Activated naive CD4-positive, alpha-beta T cell treated with anti-CD3 and anti-CD28 coated beads, Interleukin-2, amount 50 U/mL, for 72 hours (primary cell): ENCODE measurements around the gene SNRNP70. TPM values are rescaled to one million over a fixed set of nuclear protein-coding genes. Genes with fewer than 3 reads are reported as not detected.
"Not testable (repeated sequence)": the region's sequence is repeated elsewhere in the genome, so short reads cannot be mapped to it uniquely, and the experiment has no call there.

Experiments used
- ATAC-seq, 2 donors: fragments of 150-1000 bp; cut with Tn5 transposase; 2 replicates each; pipeline ENCODE4 v1.10.0; 2021; ENCODE audit warnings: mild to moderate bottlenecking in 2 of 2, moderate library complexity in 2 of 2
- DNase-seq, 2 donors: peaks; one replicate each; pipeline ENCODE4 v3.0.0; 2021 to 2022; ENCODE audit warnings: low spot score in 2 of 2
- H3K27ac Mint-ChIP-seq, 2 donors: one replicate each; pipeline ENCODE4 v1.8.0; 2022; ENCODE audit warnings: mild to moderate bottlenecking in 2 of 2, mixed read lengths in 2 of 2
- H3K36me3 Mint-ChIP-seq, 2 donors: one replicate each; pipeline ENCODE4 v1.8.0; 2022; ENCODE audit warnings: mixed read lengths in 2 of 2
- H3K9me3 Mint-ChIP-seq, 2 donors: one replicate each; pipeline ENCODE4 v1.8.0; 2022; ENCODE audit warnings: mixed read lengths in 2 of 2
- total RNA-seq, 2 donors: library from RNA; stranded (reverse); gene quantifications; one replicate each; pipeline ENCODE4 v1.2.3, GENCODE V29; 2022

Gene SNRNP70
- total RNA-seq, 2 donors from 2014 or later = 127 to 233 TPM

DNA sequence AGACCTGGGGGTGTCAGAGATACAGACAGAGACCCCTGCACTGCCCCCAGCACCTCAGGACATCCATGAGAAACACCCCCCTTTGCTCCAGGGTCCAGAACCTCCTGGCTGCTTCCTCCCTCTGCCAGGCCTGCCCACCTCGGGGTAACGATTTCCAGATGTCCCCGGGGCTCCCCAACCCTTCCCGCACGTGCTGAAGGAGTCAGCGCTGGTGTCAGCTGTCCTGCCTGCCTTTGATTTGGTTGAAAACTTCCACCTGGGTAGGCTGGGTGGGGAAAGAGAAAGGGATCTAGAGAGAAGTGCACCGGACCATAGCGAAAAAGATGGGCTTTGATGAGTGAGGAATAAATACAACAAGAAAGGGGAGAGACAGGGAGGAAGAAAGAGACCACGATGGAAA, 26.2 kb upstream of the SNRNP70 start:
- no peak for DNase-seq
- ATAC-seq = no peak
- no peaks in the 10 kb centered on the region for H3K9me3 Mint-ChIP-seq
- H3K36me3 Mint-ChIP-seq = no peaks in the 10 kb centered on the region
- no peak overlapping the region for H3K27ac Mint-ChIP-seq

DNA sequence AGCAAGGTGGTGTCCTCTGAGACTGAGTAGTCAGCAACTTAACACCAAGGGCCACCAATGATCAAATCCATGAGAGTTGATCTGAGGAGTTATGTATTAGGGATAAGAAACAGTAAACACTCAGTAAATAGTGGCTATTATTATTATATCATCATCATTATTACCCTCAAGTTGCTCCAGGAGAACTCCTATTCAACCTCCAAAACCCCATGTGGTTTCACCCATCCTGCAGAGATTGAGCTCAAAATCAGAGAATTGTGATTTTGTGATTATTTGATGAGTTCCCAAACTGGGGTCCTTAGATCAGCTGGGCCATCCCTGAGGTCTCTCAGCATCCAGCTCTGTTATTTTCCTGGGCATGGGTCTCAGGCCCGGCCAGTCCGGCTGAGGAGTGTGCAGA, 24.3 kb upstream of the SNRNP70 start:
- no peak for ATAC-seq
- DNase-seq = no peak
- Mint-ChIP-seq H3K9me3 (no peaks in the 10 kb centered on the region), H3K27ac (no peak overlapping the region), H3K36me3 (no peaks in the 10 kb centered on the region)

DNA sequence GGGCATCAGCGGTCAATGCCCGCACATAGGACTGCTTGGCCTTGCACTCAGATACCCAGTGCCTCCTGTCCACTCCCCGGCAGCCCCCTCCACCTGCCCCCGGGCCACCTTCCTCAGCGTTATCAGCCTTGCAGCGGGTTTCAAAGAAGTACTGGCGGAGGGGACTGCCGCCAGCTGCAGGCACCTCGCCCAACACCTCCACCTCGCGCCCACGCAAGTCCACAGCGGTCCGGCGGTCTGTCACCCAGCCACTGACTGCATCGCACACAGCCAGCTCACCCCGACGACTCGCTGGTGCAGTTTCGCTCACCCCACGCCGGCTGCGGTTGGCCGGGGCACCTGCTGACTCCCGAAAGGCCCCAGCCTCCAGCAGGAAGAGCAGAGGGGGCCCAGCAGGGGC, 23.8 kb upstream of the SNRNP70 start:
- no peak for DNase-seq
- H3K27ac Mint-ChIP-seq = no peak overlapping the region
- H3K36me3 Mint-ChIP-seq = no peaks in the 10 kb centered on the region
- H3K9me3 Mint-ChIP-seq = no peaks in the 10 kb centered on the region
- ATAC-seq = no peak

DNA sequence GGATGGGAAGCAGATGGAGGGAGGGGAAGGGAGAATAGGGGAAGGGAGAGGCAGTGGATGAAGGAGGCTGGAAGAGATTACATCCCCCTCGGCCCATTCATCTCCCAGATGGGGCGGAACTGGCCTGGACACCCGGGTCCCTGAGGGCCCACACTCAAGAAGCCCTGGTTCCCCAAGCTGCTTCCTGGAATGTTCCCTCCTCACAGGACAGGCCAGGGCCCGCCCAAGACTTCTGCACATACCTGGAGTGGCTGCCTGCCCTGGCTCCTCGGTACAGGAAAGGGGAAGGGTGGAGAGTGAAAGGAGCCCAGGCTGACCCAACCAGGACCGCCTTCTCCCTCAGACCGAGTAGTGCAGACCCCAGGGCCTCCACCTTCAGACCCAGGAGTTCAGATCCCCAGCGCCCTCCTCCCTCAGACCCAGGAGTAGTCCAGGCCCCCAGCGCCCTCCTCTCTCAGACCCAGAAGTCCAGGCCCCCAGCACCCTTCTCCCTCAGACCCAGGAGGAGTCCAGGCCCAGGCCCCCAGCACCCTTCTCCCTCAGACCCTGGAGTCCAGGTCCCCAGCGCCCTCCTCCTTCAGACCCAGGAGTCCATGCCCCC, 21.1 kb upstream of the SNRNP70 start:
- no peak for ATAC-seq
- DNase-seq = no peak
- Mint-ChIP-seq H3K9me3 (peaks cover 0 to 1% of the 10 kb centered on the region in 2 donors), H3K36me3 (peaks cover 0 to under 1% of the 10 kb centered on the region in 2 donors), H3K27ac (no peak overlapping the region)

DNA sequence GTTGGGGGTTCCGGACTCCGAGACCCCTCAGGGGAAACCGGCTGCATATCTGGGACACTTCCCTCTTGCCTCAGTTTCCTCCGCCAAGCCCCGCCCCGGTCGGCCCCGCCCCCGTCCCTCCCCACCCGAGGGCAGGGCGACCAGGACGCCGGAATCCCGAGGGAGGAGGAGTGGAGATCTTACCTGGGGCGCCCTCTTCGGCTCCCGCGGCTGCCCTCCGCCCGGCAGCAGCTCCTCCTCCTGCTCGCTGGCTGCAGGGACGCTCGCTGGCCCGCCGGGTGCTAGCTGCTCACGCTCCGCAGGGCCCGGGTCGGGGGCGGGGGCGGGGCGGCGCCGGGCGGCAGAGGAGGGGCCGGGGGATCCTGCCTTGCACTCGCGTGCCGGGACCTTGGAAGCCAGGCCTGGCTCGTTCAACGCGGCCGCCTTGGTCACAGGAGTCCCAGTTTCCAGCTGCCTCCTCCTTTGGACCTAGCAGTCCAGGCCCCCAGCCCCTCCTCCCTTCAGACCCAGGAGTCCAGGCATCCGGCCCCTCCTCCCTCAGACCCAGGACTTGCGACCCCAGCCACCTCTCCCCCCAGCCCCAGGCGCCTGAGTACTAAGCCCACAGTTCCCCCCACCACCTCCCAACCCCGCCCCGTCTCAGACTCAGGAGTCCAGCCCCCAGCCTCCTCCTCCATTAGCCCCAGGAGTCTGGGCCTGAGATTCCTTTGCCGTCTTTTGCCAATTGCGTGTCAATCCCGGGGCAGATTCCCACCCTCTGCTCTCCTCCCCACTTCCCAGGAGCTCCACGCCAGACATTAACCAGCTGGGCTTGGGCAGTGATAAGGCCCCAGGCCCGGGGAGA, 20.3 kb upstream of the SNRNP70 start, which contains the start of gene NTF4:
Gene NTF4 (minus strand): TSS at position 51 of the 844 bp plus-strand sequence. CDS start 2,821 bp downstream, outside the sequence.
- H3K27ac Mint-ChIP-seq = no peak within 1 kb of the TSS
- DNase-seq = no peak
- peaks cover 0 to 7% of the 10 kb centered on the region in 2 donors for H3K36me3 Mint-ChIP-seq
- peaks cover 0 to 8% of the 10 kb centered on the region in 2 donors for H3K9me3 Mint-ChIP-seq
- ATAC-seq = peak; percentile 14 to 48

DNA sequence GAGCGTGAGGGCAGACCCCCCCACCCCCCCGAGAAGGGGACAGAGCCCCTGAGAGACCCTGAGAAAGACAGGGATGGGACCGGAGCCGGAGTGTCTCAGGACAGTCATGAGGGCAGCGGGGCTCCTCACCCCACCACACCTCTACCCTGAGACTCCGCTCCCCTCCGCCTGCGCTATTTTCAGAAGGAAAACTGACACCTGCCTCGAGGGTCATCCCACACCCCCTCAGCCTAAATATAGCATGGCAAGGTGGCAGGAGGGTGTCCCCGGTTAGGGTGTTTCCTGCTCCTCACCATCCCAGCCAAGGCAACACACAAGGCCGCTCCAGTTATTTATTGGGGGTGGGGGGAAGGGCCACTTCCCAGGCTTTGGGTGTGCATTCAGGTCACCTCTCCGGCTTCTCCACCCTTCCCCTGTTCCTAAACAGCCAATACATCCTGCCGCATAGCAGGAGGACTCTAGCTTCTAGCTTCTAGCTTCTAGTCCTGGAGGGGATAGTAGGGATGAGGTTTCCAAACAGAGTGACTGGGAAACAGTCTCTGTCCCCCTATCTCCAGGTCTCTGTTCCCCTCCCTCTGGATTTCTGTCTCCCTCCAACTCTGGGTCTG, 19.2 kb upstream of the SNRNP70 start:
- ATAC-seq (no peak), DNase-seq (no peak)
- peaks cover 0 to 8% of the 10 kb centered on the region in 2 donors for H3K9me3 Mint-ChIP-seq
- H3K36me3 Mint-ChIP-seq = peaks cover 0 to 12% of the 10 kb centered on the region in 2 donors
- H3K27ac Mint-ChIP-seq = no peak overlapping the region

DNA sequence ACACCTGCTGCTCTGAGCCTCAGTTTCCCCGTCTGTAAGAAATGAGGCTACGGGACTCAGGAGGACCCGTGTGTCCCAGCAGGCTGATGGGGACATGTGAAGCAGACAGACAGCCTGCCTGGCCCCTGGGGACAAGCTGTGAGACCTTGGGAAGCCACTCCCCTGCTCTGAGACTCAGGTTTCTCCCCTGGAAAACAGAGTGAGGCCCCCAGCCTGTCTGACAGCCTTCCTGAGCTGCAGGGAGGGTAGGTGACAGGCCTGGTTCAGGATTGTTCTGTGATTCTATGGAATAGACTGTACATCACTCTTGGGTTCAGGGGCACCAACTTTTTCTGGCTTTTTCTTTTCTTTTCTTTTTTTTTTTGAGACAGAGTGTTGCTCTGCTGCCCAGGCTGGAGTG, 17.7 kb upstream of the SNRNP70 start:
- ATAC-seq (no peak), DNase-seq (no peak)
- peaks cover 0 to 8% of the 10 kb centered on the region in 2 donors for H3K9me3 Mint-ChIP-seq
- peaks cover under 1 to 12% of the 10 kb centered on the region in 2 donors for H3K36me3 Mint-ChIP-seq
- H3K27ac Mint-ChIP-seq = no peak overlapping the region

DNA sequence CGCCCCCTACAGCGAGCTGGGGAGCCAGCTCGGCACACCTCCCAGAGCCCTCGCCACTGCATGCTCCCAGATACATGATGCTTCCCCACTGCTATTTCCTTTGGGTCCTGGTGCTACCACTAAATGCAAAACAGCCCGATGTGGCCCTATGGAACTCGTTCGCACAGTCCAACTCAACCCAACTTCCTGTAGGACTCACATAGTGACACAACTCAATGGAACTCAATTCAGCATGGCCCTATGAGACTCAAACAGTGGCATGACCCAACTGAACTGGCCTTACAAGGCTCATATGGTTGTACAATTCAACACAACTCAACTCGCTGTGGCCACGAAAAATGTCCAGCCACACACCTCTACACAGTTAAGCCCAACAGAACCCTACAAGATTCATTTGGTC, 16.2 kb upstream of the SNRNP70 start:
- peaks cover 10 to 22% of the 10 kb centered on the region in 2 donors for H3K36me3 Mint-ChIP-seq
- H3K27ac Mint-ChIP-seq = no peak overlapping the region
- DNase-seq = no peak
- H3K9me3 Mint-ChIP-seq = peaks cover 0 to 8% of the 10 kb centered on the region in 2 donors
- no peak for ATAC-seq

DNA sequence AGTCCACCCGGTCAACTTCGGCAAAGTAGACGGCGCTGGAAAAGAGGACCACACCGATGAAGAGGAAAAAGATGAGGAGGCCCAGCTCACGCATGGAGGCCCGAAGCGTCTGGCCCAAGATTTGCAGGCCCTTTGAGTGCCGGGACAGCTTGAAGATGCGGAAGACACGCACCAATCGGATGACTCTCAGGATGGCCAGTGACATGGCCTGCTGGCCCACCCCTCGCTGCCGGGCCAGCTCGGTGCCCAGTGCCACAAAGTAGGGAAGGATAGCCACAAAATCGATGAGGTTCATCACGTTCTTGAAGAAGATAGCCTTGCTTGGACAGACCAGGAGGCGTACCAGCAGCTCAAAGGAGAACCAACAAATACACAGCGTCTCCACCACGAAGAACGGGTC, 14.8 kb upstream of the SNRNP70 start:
- Mint-ChIP-seq H3K36me3 (peaks cover 10 to 22% of the 10 kb centered on the region in 2 donors), H3K9me3 (peaks cover 0 to 8% of the 10 kb centered on the region in 2 donors), H3K27ac (no peak overlapping the region)
- no peak for ATAC-seq
- no peak for DNase-seq

DNA sequence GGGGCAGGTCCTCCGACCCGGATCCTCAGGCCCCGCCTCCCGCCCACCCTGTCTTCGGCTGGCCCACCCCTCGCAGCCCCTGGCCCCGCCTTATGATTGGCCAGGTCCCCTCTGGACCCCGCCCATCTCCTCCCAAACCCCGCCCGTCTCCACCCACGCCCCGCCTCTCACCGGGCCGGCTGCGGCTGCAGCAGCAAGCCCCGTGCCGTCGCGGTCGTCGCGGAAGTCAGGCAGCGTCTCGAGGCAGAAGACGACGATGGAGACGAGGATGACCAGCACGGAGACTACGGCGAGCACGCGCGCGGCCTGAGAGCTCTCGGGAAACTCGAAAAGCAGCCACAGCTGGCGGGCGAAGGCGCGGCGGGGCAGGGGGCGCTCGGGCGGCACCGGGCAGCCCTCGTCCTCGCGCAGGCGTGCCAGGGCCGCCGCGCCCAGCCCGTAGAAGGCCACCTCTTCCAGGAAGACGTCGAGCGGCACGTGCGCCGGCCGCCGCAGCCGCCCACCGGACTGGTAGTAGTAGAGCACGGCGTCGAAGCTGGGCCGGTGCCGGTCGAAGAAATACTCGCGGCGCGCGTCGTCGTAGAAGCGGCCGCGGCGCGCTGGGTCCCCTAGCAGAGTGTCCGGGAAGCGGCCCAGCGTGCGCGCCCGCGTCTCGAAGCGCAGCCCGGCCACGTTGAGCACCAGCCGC, 13.2 kb upstream of the SNRNP70 start:
- ATAC-seq (no peak), DNase-seq (no peak)
- Mint-ChIP-seq H3K36me3 (peaks cover 10 to 22% of the 10 kb centered on the region in 2 donors), H3K27ac (no peak overlapping the region), H3K9me3 (peaks cover 0 to 8% of the 10 kb centered on the region in 2 donors)

DNA sequence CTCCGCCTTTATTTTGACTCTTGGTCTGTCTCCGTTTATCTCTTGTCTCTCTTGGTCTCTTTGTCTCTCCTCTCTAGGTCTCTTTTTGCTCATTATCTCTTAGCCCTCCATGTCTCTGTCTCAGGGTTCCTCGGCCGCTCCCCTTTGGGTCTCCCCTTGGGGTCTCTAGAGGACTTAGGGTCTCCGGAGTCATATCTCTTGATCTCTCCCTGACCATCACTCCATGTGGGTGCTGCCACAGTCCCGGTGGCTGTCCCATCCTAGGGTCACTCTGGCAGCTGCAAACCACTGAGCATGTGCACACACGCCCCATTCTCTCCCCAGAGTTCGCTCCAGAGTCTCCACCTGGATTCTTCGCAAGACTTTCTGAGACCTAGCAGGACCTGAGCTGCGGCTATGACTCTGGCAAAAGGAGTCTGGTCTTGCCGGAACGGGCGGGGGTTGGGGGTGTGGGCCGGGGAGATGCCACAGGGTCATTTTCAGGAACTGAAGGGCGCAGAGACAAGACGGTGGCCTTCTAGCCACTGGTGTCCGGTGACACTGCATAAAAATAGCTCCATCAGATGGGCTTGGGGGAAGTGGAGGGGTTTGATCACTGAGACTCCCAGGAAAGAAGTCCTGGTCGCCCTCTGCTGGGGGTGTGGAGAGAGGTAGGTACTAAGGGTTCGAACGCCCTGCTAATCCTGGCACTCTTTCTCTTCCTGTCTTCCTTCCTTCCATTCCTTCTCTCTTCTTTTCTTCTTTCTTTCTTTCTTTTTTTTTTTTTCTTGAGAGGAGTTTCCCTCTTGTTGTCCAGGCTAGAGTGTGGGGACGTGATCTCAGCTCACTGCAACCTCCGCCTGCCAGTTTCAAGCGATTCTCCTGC, 11.5 kb upstream of the SNRNP70 start:
- ATAC-seq (no peak), DNase-seq (no peak)
- Mint-ChIP-seq H3K27ac (no peak overlapping the region), H3K9me3 (peaks cover 0 to 8% of the 10 kb centered on the region in 2 donors), H3K36me3 (peaks cover 10 to 22% of the 10 kb centered on the region in 2 donors)

DNA sequence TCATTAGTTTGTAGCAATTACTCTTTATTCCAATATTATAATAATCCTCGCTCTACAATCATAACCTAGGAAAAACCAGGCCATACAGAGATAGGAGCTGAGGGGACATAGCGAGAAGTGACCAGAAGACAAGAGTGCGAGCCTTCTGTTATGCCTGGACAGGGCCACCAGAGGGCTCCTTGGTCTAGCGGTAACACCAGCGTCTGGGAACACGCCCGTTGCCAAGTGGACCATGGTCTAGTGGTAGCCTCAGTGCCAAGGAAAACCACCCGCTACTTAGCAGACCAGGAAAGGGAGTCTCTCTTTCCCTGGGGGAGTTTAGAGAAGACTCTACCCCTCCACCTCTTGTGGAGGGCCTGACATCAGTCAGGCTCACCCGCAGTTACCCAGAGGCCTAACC, 10.4 kb upstream of the SNRNP70 start:
- H3K36me3 Mint-ChIP-seq = peaks cover 10 to 16% of the 10 kb centered on the region in 2 donors
- not testable (repeated sequence) for H3K27ac Mint-ChIP-seq, DNase-seq, ATAC-seq, H3K9me3 Mint-ChIP-seq

DNA sequence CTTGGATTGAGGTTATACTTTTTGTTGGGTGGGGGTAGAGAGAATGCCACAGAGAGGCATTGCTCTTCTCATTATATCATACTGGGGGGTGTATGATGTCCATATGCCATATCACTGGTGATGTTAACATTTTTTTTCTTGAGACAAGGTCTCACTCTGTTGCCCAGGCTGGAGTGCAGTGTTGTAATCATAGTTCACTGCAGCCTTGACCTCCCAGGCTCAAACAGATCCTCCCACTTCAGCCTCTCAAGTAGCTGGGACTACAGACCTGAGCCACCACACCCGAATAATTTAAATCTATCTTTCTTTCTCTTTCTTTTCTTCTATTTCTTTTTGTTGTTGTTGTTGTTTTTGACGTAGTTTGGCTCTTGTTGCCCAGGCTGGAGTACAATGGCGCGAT, 4.9 kb upstream of the SNRNP70 start:
- Mint-ChIP-seq H3K9me3 (no peaks in the 10 kb centered on the region), H3K27ac (no peak overlapping the region), H3K36me3 (peaks cover 0 to 4% of the 10 kb centered on the region in 2 donors)
- DNase-seq (no peak), ATAC-seq (no peak)

DNA sequence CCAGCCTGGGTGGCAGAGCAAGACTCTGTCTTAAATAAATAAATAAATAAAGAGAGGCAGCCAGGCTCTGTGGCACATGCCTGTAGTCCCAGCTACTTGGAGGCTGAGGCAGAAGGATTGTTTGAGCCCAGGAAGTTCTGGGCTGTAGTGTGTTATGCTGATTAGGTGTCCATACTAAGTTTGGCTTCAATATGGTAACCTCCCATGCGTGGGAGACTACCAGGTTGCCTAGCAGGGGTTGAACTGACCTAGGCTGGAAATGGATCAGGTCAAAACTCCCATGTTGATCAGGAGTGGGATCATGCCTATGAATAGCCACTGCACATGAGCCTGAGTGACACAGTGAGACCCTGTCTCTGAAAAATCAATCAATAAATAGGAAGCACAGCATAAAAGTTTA, 4.0 kb upstream of the SNRNP70 start:
- no peak for DNase-seq
- Mint-ChIP-seq H3K27ac (no peak overlapping the region), H3K36me3 (peaks cover 6 to 13% of the 10 kb centered on the region in 2 donors), H3K9me3 (no peaks in the 10 kb centered on the region)
- ATAC-seq = no peak

DNA sequence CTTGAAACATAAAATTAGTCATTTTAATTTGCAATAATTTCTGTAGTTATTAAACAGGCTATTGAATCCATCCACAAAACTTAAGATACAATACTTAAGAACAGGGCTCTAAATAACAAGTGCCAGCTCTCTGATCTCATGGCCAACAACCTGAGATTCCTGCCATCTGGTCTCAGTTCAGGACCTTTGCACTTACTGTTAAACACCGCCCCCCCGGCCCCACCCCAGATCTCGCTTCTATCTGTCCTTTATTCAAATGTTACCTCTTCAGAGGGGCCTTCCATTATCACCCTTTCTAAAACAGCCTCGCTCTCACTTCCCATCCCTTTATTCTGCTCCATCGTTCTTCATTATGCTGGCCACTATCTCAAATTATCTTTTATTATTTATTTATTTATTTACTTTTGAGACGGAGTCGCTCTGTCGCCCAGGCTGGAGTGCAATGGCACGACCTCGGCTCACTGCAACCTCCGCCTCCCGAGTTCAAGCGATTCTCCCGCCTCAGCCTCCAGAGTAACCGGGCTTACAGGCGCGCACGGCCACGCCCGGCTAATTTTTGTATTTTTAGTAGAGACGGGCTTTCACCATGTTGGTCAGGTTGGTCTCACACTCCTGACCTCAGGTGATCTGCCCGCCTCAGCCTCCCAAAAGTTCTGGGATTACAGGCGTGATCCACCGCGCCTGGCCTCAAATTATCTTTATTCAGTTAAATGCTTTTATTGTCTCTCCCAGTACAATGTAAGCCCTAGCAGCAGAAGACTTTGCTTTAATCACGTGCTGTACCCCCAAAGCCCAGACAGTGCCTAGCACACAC, 838 bp upstream of the SNRNP70 start:
- no peak for ATAC-seq
- peaks cover 19 to 23% of the 10 kb centered on the region in 2 donors for H3K36me3 Mint-ChIP-seq
- H3K9me3 Mint-ChIP-seq = no peaks in the 10 kb centered on the region

More for the DNA sequence above, 838 bp upstream of the SNRNP70 start:
- no peak for DNase-seq
- H3K27ac Mint-ChIP-seq = peak overlapping the region; percentile 94 to 100
